Pancreas (tissue), 10 donors: ENCODE data around the gene SLC4A5. TPM values are rescaled to one million over a fixed set of nuclear protein-coding genes. Genes with fewer than 3 reads are reported as not detected.

Source experiments
- ATAC-seq, 4 donors: fragments of 200-7000 bp; cut with Tn5 transposase; one replicate each; pipeline versions ENCODE4 v1.8.0 to v1.9.1; 2020; ENCODE audit warnings: mild to moderate bottlenecking in 4 of 4, moderate library complexity in 4 of 4
- DNase-seq, 6 donors: peaks; one replicate each; pipeline ENCODE4 v3.0.0-alpha.2; 2020
- FAIRE-seq: peaks from 2 replicates; lab custom pipeline; 2012; peaks lifted over from hg19 to GRCh38; lab: Jason Lieb, UNC
- H3K27ac ChIP-seq, 4 donors: fragments of 200-600 bp; sonication (generic); 1 replicate in 3 of 4; 2 replicates in 1 of 4; pipeline versions ENCODE4 v1.5.0 to v1.8.0; 2020
- H3K27me3 ChIP-seq, 4 donors: fragments of 200-600 bp; one replicate each; pipeline ENCODE4 v1.8.0; 2021
- H3K36me3 ChIP-seq, 3 donors: fragments of 200-600 bp; sonication (generic) in 1 of 3; one replicate each; pipeline versions ENCODE4 v1.5.0 to v1.8.0; 2020 to 2021
- H3K4me1 ChIP-seq, 3 donors: fragments of 200-600 bp; one replicate each; pipeline ENCODE4 v1.8.0; 2021
- H3K4me3 ChIP-seq, 4 donors: fragments of 200-600 bp; sonication (generic) in 2 of 4; one replicate each; pipeline versions ENCODE4 v1.5.0 to v1.8.0; 2020 to 2021
- H3K9me3 ChIP-seq, 4 donors: fragments of 200-600 bp; one replicate each; pipeline ENCODE4 v1.8.0; 2021
- CTCF ChIP-seq, 4 donors: fragments of 200-600 bp; sonication (generic) in 3 of 4; IDR thresholded peaks; one replicate each; pipeline versions ENCODE4 v1.5.0 to v1.8.0; 2021; ENCODE audit warnings: antibody characterized with exemption in 4 of 4
- WGBS, 2 donors: extraction: QIAGEN DNeasy Blood & Tissue Kit; methylation state at CpG; one replicate each; pipeline ENCODE4 v1.1.7; 2013; 5-methylcytosine and 5-hydroxymethylcytosine counted together
- intact Hi-C, 3 donors: fragments of 100-400 bp; cut with DNase I; formaldehyde crosslinking; loops; one replicate each; pipeline versions ENCODE4 v1.11.1 to v1.14.2; 2022
- polyA plus RNA-seq, 2 donors: library from polyadenylated mRNA; stranded (reverse); fragments of 200-250 nt; gene quantifications; one replicate each; pipeline ENCODE4 v1.2.3, GENCODE V29; 2013
- total RNA-seq, 6 donors: library from RNA; stranded (reverse); fragmentation: NEBNext Ultra II Directional in 4 of 6; extraction: Animal tissue kit (Norgen Biotek cat#: 25700) in 4 of 6; gene quantifications; one replicate each; pipeline versions ENCODE4 v1.2.1 to v1.2.4, GENCODE V29; 2021 to 2023
- donor health status: healthy with polysubstance abuse.
- donor health status: DM: no; HTN: no; CAD: no; lungs with moderate emphysema.
- donor health status: DM: no; HTN: no; CAD: no.
- donor health status: control.
- donor health status: control.
- donor health status: Bipolar disorder and iron deficiency.
- donor health status: DM: yes; HTN: yes; CAD: no.
- donor health status: DM: no; HTN: no; CAD: no.
- donor health status: DM: no; HTN: no; CAD: no.
- donor health status: DM: yes; HTN: yes; CAD: no.

SLC4A5 gene
- total and polyA plus RNA-seq, 8 donors = 0.60 to 2.2 (median 1.4) TPM

- no peak for TF ChIP-seq CTCF (IDR thresholded peaks at IDR 0.05)
- ATAC-seq = no peak
- Histone ChIP-seq H3K36me3 (no peaks in the 10 kb centered on the region), H3K4me1 (no peaks in the 10 kb centered on the region), H3K27me3 (no peaks in the 10 kb centered on the region), H3K9me3 (no peaks in the 10 kb centered on the region), H3K27ac (no peak overlapping the region), H3K4me3 (no peak overlapping the region)
- DNase-seq = no peak
- no peak for FAIRE-seq
- WGBS, 2 donors = 61 to 76% methylated on average over 2 of the region's 2 CpGs
- intact Hi-C loops = no loop called here
These were observed 40.4 kb downstream of the SLC4A5 start for GRCh38 chr2:74302865-74303264.

GRCh38 chr2:74301262-74301661 is 42.0 kb downstream of the SLC4A5 start:
- intact Hi-C loops = no loop called here
- 92 to 100% methylated on average over 1 of the region's 1 CpG for WGBS, 2 donors
- H3K4me1 ChIP-seq = no peaks in the 10 kb centered on the region

GRCh38 chr2:74300506-74300905 is 42.7 kb downstream of the SLC4A5 start:
- H3K27ac ChIP-seq = no peak overlapping the region
- 78 to 89% methylated on average over 2 of the region's 2 CpGs for WGBS, 2 donors
- ATAC-seq (no peak), DNase-seq (no peak), FAIRE-seq (no peak)
- TF ChIP-seq CTCF (IDR thresholded peaks at IDR 0.05) = no peak
- intact Hi-C loops = no loop called here
- H3K4me3 ChIP-seq = no peak overlapping the region
- H3K36me3 ChIP-seq = no peaks in the 10 kb centered on the region
- H3K9me3 ChIP-seq = no peaks in the 10 kb centered on the region
- H3K27me3 ChIP-seq = no peaks in the 10 kb centered on the region
- no peaks in the 10 kb centered on the region for H3K4me1 ChIP-seq

More at GRCh38 chr2:74301262-74301661, 42.0 kb downstream of the SLC4A5 start:
- Histone ChIP-seq H3K9me3 (no peaks in the 10 kb centered on the region), H3K4me3 (no peak overlapping the region), H3K27ac (no peak overlapping the region), H3K27me3 (no peaks in the 10 kb centered on the region), H3K36me3 (no peaks in the 10 kb centered on the region)
- no peak for ATAC-seq
- no peak for TF ChIP-seq CTCF (IDR thresholded peaks at IDR 0.05)
- FAIRE-seq = no peak
- DNase-seq = no peak

- no peak for FAIRE-seq
These were observed 45.3 kb downstream of the SLC4A5 start for GRCh38 chr2:74297950-74298349.

More at GRCh38 chr2:74297950-74298349, 45.3 kb downstream of the SLC4A5 start:
- TF ChIP-seq CTCF (IDR thresholded peaks at IDR 0.05) = no peak
- intact Hi-C loops = no loop called here
- Histone ChIP-seq H3K4me1 (no peaks in the 10 kb centered on the region), H3K9me3 (no peaks in the 10 kb centered on the region), H3K36me3 (no peaks in the 10 kb centered on the region), H3K27ac (no peak overlapping the region), H3K27me3 (no peaks in the 10 kb centered on the region), H3K4me3 (no peak overlapping the region)
- DNase-seq (no peak), ATAC-seq (no peak)
- 77 to 89% methylated on average over 1 of the region's 1 CpG for WGBS, 2 donors
